Panc1 (cell line): ENCODE data around the gene TARP.

Experiments used
- ATAC-seq: fragments of 200-7000 bp; cut with Tn5 transposase; 2 replicates; pipeline ENCODE4 v1.9.1; 2020; ENCODE audit warnings: mild to moderate bottlenecking, moderate library complexity
- BruUV-seq: library from RNA; stranded (reverse); fragments of 400-500 nt; replicated peaks from 2 replicates; lab custom pipeline; 2021; lab: Mats Ljungman, UMichigan
- CTCF ChIA-PET: fragments of 300-600 bp; sonication (Branson Sonifier 250); formaldehyde crosslinking; loops from one replicate; lab custom pipeline; 2022; ENCODE audit warnings: antibody characterized with exemption; lab: Charles Lee
- POLR2A ChIA-PET: fragments of 300-600 bp; sonication (Branson Sonifier 250); formaldehyde crosslinking; loops from one replicate; lab custom pipeline; 2022; ENCODE audit warnings: antibody characterized with exemption; lab: Charles Lee
- DNase-seq: peaks from one replicate; pipeline ENCODE4 v3.0.0-alpha.2; 2010; ENCODE audit warnings: low read depth, low spot score
- H3K27ac ChIP-seq: 2 replicates; pipeline ENCODE4 v1.5.1; 2011; ENCODE audit warnings: mild to moderate bottlenecking, low read length, inconsistent platforms
- H3K27me3 ChIP-seq: fragments of 200-500 bp; sonication (Bioruptor generic); 2 replicates; pipeline ENCODE4 v1.6.0; 2014; ENCODE audit warnings: low read length, inconsistent platforms; ENCODE audit not compliant: control insufficient read depth, insufficient read depth
- H3K36me3 ChIP-seq: fragments of 200-500 bp; sonication (Bioruptor generic); 2 replicates; pipeline ENCODE4 v1.5.1; 2014; ENCODE audit warnings: inconsistent platforms, mild to moderate bottlenecking, low read length, moderate library complexity; ENCODE audit not compliant: control insufficient read depth, insufficient read depth
- H3K4me1 ChIP-seq: 2 replicates; pipeline ENCODE4 v1.5.1; 2011; ENCODE audit warnings: inconsistent platforms, mild to moderate bottlenecking, low read length, moderate library complexity; ENCODE audit not compliant: control insufficient read depth, insufficient read depth
- H3K4me3 ChIP-seq, 2 experiments: 2 replicates each; pipeline ENCODE4 v1.5.1; 2011 to 2012; ENCODE audit warnings: low read depth in 2 of 2, low read length in 2 of 2, mild to moderate bottlenecking in 2 of 2, inconsistent platforms in 1 of 2, moderate library complexity in 1 of 2
- H3K9me3 ChIP-seq: fragments of 200-500 bp; sonication (Bioruptor generic); 2 replicates; pipeline ENCODE4 v1.5.1; 2014; ENCODE audit warnings: low read depth, mild to moderate bottlenecking, inconsistent platforms, low read length, moderate library complexity; ENCODE audit not compliant: control insufficient read depth, insufficient read depth
- POLR2AphosphoS5 ChIP-seq: IDR thresholded peaks from 2 replicates; pipeline ENCODE4 v1.6.1; 2012; ENCODE audit warnings: mild to moderate bottlenecking, low read depth, low read length, moderate library complexity
- SIN3A ChIP-seq: IDR thresholded peaks from 2 replicates; pipeline ENCODE4 v1.6.1; 2012; ENCODE audit warnings: low read depth, mild to moderate bottlenecking, low read length, moderate library complexity, borderline replicate concordance; ENCODE audit not compliant: insufficient read depth
- TCF7L2 ChIP-seq: IDR thresholded peaks from 2 replicates; pipeline ENCODE4 v1.6.1; 2011; ENCODE audit warnings: mild to moderate bottlenecking, low read depth, low read length, inconsistent platforms
- in situ Hi-C: cut with HindIII; loops from 2 replicates; pipeline ENCODE4 v1.10.0; 2016; ENCODE audit warnings: low sequenced_read_pairs, low pct_unique_long_range_greater_than_20kb
- intact Hi-C: fragments of 100-400 bp; cut with micrococcal nuclease; formaldehyde crosslinking; loops from one replicate; pipeline ENCODE4 v1.10.0; 2022; ENCODE audit not compliant: unreplicated experiment
- TF ChIP-seq, protein P1 (sequence below), 2 experiments: IDR thresholded peaks; 2 replicates each; pipeline ENCODE4 v1.6.1; 2011 to 2012; ENCODE audit warnings: low read depth in 2 of 2, control low read depth in 1 of 2, low read length in 1 of 2, mild to moderate bottlenecking in 1 of 2, moderate library complexity in 1 of 2; ENCODE audit not compliant: insufficient read depth in 1 of 2
- TF ChIP-seq, protein P2 (sequence below): fragments of 450-650 bp; IDR thresholded peaks from 2 replicates; pipeline ENCODE4 v1.5.1; 2017; ENCODE audit warnings: mild to moderate bottlenecking

TARP gene

DNA sequence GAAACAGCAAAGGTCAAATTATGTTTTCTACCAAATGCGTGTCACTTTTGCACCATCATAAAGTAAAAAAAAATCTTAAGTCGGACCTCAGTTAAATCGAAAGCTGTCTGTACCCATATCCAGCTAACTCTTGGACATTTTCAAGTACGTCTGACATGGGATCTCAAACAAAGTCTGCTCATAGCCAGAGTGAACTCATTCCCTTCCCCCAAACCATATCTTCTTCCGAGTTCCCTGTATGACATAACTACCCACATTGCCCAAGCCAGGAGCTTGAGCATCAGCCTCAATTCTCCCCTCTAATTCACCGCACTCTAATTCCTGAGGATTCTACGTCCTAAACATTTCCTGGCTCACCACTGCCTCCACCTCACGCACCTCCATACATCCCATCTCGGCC lies 44.8 kb upstream of the TARP start:
- Histone ChIP-seq H3K4me3 (no peak overlapping the region), H3K27me3 (no peaks in the 10 kb centered on the region; the same call in 1 of the 2 replicates), H3K27ac (no peak overlapping the region), H3K4me1 (no peaks in the 10 kb centered on the region), H3K36me3 (no peaks in the 10 kb centered on the region), H3K9me3 (no peaks in the 10 kb centered on the region)
- BruUV-seq = no TSS peak
- TF ChIP-seq SIN3A = no peak
- POLR2A ChIA-PET = no interaction called here
- DNase-seq = no peak
- CTCF ChIA-PET = interaction anchor here (2.9 to 3.4 kb wide), 2 partner anchors 17 to 102 kb away, joined by 11 to 19 read pairs; no protein-coding TSS in a partner anchor
- in situ Hi-C loops (no loop called here), intact Hi-C loops (loop anchor here (2.0 to 5.0 kb wide), 2 partner anchors 101 to 211 kb away; no protein-coding TSS in a partner anchor)
- peak; percentile 26; the same call in 1 of the 2 replicates for ATAC-seq

DNA sequence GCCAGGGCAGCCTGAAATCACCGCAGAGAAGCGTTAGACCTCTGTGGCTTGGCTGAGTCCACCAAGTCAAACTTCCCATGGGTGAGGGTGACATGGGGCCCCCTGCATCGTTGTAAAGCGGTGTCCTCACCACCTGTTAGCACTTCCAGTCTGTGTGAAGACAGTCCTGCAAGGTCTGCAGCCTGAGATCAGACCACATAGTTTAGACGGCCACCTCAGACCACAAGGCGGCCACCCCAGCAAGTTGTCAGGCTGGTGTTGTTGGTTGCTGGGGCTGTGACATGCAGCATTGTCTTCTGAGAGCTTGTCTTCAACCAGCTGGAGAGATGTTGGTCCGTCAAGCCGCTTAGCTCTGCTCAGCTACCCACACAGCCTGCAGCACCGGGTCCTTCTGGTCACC lies 44.1 kb upstream of the TARP start:
- intact Hi-C loops = loop anchor here (5.0 kb wide), 1 partner anchor 100 kb away; no protein-coding TSS in a partner anchor
- H3K27me3 ChIP-seq = peaks cover 6% of the 10 kb centered on the region; the same call in 1 of the 2 replicates
- ATAC-seq = no peak
- no peak overlapping the region for H3K4me3 ChIP-seq
- no peaks in the 10 kb centered on the region for H3K4me1 ChIP-seq
- BruUV-seq = no TSS peak
- DNase-seq = no peak
- no peaks in the 10 kb centered on the region for H3K36me3 ChIP-seq
- no peaks in the 10 kb centered on the region for H3K9me3 ChIP-seq
- TF ChIP-seq SIN3A (no peak), TCF7L2 (no peak), POLR2AphosphoS5 (no peak)
- TF ChIP-seq, protein P1, sequence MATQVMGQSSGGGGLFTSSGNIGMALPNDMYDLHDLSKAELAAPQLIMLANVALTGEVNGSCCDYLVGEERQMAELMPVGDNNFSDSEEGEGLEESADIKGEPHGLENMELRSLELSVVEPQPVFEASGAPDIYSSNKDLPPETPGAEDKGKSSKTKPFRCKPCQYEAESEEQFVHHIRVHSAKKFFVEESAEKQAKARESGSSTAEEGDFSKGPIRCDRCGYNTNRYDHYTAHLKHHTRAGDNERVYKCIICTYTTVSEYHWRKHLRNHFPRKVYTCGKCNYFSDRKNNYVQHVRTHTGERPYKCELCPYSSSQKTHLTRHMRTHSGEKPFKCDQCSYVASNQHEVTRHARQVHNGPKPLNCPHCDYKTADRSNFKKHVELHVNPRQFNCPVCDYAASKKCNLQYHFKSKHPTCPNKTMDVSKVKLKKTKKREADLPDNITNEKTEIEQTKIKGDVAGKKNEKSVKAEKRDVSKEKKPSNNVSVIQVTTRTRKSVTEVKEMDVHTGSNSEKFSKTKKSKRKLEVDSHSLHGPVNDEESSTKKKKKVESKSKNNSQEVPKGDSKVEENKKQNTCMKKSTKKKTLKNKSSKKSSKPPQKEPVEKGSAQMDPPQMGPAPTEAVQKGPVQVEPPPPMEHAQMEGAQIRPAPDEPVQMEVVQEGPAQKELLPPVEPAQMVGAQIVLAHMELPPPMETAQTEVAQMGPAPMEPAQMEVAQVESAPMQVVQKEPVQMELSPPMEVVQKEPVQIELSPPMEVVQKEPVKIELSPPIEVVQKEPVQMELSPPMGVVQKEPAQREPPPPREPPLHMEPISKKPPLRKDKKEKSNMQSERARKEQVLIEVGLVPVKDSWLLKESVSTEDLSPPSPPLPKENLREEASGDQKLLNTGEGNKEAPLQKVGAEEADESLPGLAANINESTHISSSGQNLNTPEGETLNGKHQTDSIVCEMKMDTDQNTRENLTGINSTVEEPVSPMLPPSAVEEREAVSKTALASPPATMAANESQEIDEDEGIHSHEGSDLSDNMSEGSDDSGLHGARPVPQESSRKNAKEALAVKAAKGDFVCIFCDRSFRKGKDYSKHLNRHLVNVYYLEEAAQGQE (IDR thresholded peaks at IDR 0.05; ENCODE audit: insufficient read depth in 1 of 2, low read depth in 2 of 2, low read length in 1 of 2) = no peak
- TF ChIP-seq, protein P2, sequence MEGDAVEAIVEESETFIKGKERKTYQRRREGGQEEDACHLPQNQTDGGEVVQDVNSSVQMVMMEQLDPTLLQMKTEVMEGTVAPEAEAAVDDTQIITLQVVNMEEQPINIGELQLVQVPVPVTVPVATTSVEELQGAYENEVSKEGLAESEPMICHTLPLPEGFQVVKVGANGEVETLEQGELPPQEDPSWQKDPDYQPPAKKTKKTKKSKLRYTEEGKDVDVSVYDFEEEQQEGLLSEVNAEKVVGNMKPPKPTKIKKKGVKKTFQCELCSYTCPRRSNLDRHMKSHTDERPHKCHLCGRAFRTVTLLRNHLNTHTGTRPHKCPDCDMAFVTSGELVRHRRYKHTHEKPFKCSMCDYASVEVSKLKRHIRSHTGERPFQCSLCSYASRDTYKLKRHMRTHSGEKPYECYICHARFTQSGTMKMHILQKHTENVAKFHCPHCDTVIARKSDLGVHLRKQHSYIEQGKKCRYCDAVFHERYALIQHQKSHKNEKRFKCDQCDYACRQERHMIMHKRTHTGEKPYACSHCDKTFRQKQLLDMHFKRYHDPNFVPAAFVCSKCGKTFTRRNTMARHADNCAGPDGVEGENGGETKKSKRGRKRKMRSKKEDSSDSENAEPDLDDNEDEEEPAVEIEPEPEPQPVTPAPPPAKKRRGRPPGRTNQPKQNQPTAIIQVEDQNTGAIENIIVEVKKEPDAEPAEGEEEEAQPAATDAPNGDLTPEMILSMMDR = no peak
- CTCF ChIA-PET = interaction anchor here (2.9 to 3.4 kb wide), 2 partner anchors 18 to 102 kb away, joined by 11 to 19 read pairs; no protein-coding TSS in a partner anchor
- POLR2A ChIA-PET = no interaction called here
- in situ Hi-C loops = no loop called here
- H3K27ac ChIP-seq = no peak overlapping the region

DNA sequence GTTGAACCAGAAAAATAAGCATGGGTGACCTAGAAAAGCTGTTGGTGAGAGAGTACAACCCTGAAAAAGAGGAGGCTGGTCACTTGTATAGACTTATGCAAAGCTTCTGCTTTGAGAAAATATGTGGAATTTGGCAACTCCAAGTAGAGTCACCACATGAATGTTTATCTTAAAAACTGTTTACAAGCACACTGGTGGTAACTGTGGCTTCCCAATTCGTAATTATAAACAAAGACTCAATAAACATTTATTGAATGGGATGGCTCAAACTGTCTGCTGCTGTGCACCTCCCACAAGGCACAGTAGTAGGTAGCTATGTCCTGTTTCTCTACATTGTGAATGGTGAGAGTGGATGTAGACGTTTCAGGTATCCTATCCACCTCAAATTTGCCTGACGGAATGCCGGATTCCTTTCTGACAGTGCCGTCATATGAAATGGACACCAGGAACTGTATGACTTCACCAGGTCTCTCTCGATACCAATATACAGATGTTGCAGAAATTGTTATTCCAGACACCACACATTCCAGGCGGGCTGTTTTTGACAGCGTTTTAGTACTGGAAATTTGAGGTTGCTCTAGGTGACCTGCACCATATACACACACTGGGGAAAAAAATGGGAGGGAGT lies 43.4 kb upstream of the TARP start:
- no peaks in the 10 kb centered on the region for H3K36me3 ChIP-seq
- DNase-seq (no peak), ATAC-seq (no peak)
- H3K9me3 ChIP-seq = no peaks in the 10 kb centered on the region
- intact Hi-C loops (loop anchor here (5.0 kb wide), 1 partner anchor 100 kb away; no protein-coding TSS in a partner anchor), in situ Hi-C loops (no loop called here)
- H3K27me3 ChIP-seq = peaks cover 6% of the 10 kb centered on the region; the same call in 1 of the 2 replicates
- H3K4me1 ChIP-seq = no peaks in the 10 kb centered on the region
- POLR2A ChIA-PET = no interaction called here
- BruUV-seq = no TSS peak
- no peak overlapping the region for H3K27ac ChIP-seq
- CTCF ChIA-PET = interaction anchor here (0.8 to 3.4 kb wide), 2 partner anchors 19 to 209 kb away, joined by 3 to 11 read pairs; no protein-coding TSS in a partner anchor
- no peak overlapping the region for H3K4me3 ChIP-seq
- TF ChIP-seq POLR2AphosphoS5 (no peak), TCF7L2 (no peak), SIN3A (no peak)
- TF ChIP-seq, protein P1 (IDR thresholded peaks at IDR 0.05; ENCODE audit: insufficient read depth in 1 of 2, low read depth in 2 of 2, low read length in 1 of 2) = no peak
- TF ChIP-seq, protein P2 = no peak
